Left lobe of liver (tissue), 2 donors: ENCODE data around the gene STRIP2. TPM values are rescaled to one million over a fixed set of nuclear protein-coding genes. Genes with fewer than 3 reads are reported as not detected.
A peak's percentile ranks its signal among the peaks of the same experiment; 100 is the strongest.
"Not testable (repeated sequence)": the region's sequence is repeated elsewhere in the genome, so short reads cannot be mapped to it uniquely, and the experiment has no call there.

ENCODE experiments used
- ATAC-seq: fragments of 200-7000 bp; cut with Tn5 transposase; one replicate; pipeline ENCODE4 v1.9.1; 2020; ENCODE audit warnings: mild to moderate bottlenecking, moderate library complexity
- DNase-seq: peaks from one replicate; pipeline ENCODE4 v3.0.0-alpha.2; 2020; ENCODE audit warnings: low spot score
- total RNA-seq: library from RNA; stranded (reverse); gene quantifications from one replicate; pipeline ENCODE4 v1.2.1, GENCODE V29; 2021
- donor health status: DM: no; HTN: no; CAD: no; lungs with moderate emphysema.
- donor health status: DM: no; HTN: yes; CAD: no.

The STRIP2 gene
- total RNA-seq, 1 donor from 2014 or later, result 0.96 TPM

DNA sequence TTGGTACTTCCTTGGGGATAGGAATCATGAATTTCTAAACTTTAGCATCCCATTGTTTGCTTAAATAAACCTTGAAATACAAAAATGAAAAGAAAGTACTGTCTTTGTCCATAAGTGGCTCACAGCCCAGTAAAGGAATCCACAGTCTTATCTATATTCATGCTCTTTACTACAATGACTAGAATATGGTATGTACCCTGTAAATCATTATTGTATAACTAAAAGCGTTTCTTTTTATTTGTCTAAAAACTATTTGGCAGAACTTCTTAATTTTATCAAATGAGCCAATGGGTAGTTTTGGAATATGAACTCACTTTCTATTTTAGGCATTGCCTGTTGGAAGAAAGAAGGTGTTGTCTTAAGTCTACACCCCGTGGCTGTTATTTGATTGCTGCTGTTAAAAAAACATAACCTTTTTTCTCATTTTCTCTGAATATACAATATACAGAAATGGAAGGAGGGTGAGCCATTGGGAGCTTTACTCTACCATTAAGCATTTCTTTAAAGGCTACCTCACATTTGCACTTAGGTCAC is 12.4 kb upstream of the STRIP2 start:
- ATAC-seq (no peak), DNase-seq (no peak)

DNA sequence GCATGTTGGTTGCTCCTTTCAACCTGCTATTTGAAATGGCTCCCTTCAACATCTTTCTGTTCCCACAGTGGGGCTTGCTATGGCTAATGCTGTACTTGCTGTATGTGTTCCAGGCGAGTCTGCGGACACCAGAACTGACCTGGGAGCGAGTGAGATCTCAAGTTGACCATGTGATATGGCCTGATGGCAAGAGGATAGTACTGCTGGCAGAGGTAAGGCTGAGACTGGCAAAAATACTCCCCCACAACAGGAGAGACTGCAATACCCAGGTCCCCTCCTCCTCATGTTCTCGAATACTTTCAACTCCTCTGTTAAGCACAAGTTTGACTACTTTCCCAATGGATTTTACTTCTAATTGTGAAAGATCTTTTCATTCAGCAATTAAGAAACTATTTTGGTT is 11.5 kb upstream of the STRIP2 start:
- DNase-seq (no peak), ATAC-seq (no peak)

GRCh38 chr7:129423700-129424410 is 10.4 kb upstream of the STRIP2 start:
- ATAC-seq (no peak), DNase-seq (no peak)

GRCh38 chr7:129426482-129426881 is 7.8 kb upstream of the STRIP2 start:
- DNase-seq, result no peak
- ATAC-seq, result no peak

- ATAC-seq, result no peak
- no peak for DNase-seq
Observed at GRCh38 chr7:129427526-129428045, 6.6 kb upstream of the STRIP2 start.

DNA sequence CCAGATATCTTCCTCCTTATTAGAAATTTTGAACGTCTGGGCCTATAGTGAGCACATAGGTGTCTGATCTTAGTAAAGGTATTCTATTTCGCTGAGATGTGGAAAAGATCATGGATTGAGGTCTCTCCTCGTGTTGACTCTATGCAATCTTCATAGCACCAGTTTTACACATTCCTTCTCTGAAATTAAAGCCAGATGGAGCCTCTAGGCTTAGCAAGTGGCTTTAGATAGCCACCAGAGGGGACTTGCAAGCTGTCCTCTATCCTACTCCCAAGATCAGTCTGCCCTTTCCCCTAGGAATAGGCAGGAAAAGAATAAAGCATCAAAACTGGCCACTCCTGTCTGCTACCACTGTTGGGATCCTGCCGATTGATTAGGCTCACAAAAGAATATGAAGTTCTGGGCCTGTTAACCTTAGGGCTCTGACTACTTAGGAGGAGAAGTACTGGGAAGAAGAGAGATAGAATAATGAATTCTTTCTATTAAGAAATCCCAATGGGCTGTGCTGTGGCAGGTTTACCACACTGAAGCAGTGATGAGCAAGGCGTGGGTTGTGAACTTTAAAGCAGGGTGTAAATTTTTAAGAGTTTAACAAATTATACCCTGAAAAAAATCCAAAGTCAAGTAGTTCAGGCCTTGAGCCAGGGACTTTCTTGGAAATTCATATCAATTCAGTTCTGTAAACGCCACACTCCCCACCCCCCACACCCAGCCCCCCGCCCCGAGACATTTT is 2.2 kb upstream of the STRIP2 start:
- no peak for DNase-seq
- no peak for ATAC-seq

GRCh38 chr7:129434675-129435318 is 565 bp downstream of the STRIP2 start:
- peak; percentile 8 for ATAC-seq

DNA sequence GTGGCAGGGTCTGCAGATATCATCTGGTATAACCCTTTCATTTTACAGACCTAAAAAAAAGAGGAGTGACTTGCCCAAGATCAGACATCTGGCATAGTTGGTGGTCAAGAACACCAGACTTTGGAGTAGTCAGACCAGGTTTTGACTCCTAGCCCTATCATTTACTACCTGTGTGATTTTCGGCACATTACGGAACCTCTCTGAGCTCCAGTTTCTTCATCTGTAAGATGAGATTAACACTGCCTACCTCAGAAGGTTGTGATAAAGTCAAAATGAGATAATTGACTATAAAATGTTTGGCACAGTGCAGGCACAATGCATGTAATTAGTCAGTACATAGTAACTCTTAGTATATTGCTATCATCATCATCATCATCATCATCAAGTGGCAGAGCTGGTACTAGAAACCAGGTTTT is 1.2 kb downstream of the STRIP2 start:
- DNase-seq, result no peak
- ATAC-seq, result no peak

More at GRCh38 chr7:129434675-129435318, 565 bp downstream of the STRIP2 start:
- no peak for DNase-seq

DNA sequence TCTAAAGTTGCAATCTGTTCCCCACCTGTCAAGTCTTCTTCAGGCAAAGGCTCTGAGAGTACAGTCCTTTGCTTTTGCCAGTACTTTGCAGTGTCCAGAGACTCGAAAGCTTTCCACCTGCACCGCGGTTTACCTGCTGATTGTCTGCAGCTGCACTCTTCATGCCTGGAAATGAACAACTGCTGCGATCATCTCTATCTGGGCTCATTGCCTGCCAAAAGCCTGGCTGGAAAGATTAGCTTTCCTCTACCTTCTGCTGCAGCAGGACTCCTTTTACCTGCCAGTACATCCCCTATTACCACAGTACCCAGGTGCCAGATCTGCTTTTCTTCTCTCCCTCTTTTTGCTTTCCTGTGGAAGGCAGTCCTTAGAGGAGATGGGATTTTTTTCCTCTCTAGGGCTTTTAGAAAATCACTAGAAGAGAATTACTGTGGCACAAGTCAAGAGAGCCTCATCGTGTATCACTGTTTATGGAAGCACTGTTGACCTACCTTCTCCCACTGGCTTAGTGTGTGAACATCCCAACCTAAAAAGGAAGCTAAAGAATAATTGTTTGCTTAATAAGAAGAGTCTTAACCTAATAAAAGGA is 2.2 kb downstream of the STRIP2 start:
- DNase-seq, result no peak
- ATAC-seq, result no peak

DNA sequence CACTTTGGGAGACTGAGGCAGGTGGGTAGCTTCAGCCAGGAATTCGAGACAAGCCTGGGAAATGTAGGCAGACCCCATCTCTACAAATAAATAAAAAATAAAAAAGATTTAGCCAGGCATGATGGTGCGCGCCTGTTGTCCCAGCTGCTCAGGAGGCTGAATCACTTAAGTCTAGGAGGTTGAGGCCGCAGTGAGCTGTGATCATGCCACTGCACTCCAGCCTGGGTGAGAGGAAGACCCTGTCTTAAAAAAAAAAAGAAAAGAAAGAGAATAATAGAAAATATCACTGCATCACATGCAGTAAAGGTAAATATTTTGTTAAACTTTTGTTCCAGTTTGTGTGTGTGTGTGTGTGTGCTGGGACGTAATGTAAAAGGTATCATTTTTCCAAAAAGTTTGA is 3.0 kb downstream of the STRIP2 start:
- no peak for DNase-seq

GRCh38 chr7:129438281-129438838 is 4.1 kb downstream of the STRIP2 start:
- DNase-seq (no peak), ATAC-seq (no peak)

More for the DNA sequence above, 3.0 kb downstream of the STRIP2 start:
- ATAC-seq, result no peak

DNA sequence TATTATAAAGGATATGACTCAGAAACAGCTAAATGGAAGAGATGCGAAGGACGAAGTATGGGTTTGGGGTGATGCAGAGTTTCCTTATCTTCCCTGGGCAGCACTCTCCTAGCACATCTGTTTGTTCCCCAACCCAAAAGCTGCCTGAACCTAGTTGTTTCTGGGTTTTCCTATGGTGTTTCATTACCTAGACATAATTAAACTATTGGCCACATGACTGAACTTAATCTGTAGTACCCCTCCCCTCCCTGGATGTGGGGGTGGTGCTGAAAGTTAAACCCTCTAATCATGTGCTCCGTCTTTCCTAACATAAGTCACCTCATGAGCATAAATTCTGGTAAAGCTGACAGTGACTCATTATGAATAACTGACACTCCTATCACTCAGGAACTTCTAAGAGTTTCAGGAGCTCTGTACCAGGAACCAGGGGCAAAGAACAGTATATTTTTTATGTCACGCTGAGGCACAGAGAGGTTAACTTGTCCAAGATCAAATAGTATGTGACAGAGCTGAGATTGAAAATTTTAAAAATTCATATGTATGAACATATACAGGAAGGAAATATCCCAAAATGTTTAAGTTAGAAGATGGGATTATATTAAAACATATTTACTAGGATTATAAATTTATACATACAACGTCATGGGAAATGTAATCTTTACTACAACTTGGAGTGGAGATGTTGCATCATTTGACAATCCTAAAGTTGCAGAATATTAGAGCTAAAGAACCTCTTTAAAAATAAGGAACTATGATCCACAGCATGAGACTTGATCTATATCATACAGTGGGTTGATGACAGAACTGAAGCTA is 4.8 kb downstream of the STRIP2 start:
- ATAC-seq (no peak), DNase-seq (no peak)

GRCh38 chr7:129439963-129440625 is 5.9 kb downstream of the STRIP2 start:
- DNase-seq (no peak), ATAC-seq (no peak)

DNA sequence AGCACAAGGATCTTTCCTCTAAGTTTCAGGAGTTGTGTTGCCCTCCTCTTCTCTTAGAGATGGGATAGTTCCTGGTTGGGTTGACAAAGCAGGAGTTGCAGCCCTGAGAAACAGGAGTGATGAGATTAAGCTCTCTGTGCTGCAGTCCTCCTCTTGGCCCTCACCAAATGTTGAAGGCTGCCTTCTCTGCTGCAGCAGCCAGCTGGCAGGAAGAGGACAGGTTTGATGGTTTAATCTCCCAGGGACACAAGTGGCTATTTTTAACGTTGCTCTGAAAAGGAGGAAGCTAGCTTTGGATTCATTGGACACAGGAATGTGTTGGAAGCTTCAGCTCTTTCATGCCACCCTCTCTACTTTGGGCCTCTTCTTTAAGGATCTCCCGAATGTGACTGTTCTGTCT is 9.4 kb downstream of the STRIP2 start:
- DNase-seq (no peak), ATAC-seq (no peak)

DNA sequence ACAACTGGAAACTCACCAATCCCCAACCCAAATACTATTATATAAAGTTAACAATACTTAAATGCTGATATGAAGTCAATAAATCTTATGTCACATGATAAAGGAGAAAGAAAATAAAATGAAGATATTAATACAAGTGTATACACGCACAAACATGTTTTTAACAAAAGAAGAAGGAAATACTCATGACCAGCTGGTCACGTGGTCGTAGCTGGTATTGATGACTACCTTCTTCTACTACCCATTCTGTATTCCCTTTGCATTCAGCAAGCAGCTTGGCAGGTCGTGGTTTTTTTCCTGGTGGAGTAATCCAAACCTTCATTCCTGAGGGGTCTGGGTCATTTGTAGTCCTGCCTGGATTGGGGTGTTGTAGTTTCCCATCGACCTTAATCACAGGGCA is 10.5 kb downstream of the STRIP2 start:
- DNase-seq, ATAC-seq: not testable (repeated sequence)

GRCh38 chr7:129446925-129447324 is 12.7 kb downstream of the STRIP2 start:
- not testable (repeated sequence) for ATAC-seq, DNase-seq

DNA sequence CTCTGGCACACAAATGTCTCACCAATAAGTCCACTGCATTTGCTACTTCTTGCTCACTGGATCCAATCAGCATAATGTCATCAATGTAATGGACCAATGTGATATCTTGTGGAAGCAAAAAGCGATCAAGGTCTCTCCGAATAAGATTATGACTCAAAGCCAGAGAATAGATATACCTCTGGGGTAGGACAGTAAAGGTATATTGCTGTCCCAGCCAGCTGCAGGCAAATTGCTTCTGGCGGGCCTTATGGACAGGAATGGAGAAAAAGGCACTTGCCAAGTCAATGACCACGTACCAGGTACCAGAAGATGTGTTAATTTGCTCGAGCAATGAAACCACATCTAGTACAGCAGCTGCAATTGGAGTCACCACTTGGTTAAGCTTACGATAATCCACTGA is 13.2 kb downstream of the STRIP2 start:
- not testable (repeated sequence) for ATAC-seq, DNase-seq

DNA sequence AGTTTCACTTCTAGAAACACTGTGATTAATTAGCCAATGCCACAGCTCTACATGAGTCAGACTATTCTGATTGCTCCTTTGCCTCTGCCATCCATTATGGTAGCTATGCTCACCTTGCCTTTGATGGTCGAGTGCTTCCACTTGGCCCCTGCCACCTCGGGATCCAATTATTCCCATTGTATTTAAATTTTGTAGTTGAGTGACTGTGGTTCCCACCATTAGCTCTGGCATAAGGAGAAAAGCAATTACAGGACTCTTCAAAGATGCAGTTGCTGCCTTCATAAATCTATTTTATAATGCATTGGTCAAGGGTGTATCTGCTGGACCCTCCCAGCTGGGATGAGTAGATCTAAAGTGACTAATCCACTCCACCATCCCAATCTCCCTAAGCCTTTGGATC is 14.4 kb downstream of the STRIP2 start:
- not testable (repeated sequence) for ATAC-seq, DNase-seq

- no peak for DNase-seq
Observed at GRCh38 chr7:129450295-129450694, 16.1 kb downstream of the STRIP2 start.

More at GRCh38 chr7:129450295-129450694, 16.1 kb downstream of the STRIP2 start:
- ATAC-seq, result no peak
